NCI-H460 (cell line): ENCODE data around the gene DLG2. TPM values are rescaled to one million over a fixed set of nuclear protein-coding genes. Genes with fewer than 3 reads are reported as not detected.
"Not testable (repeated sequence)": the region's sequence is repeated elsewhere in the genome, so short reads cannot be mapped to it uniquely, and the experiment has no call there.

Experiments
- DNase-seq: peaks from one replicate; pipeline ENCODE4 v3.0.0-alpha.2; 2016; ENCODE audit warnings: low read depth; ENCODE audit errors: extremely low read depth
- total RNA-seq: library from RNA; depleted of rRNA; stranded (reverse); fragments of >200 nt; shearing (Covaris generic); gene quantifications from 2 replicates; pipeline ENCODE4 v1.2.3, GENCODE V29; 2014

Gene DLG2
- total RNA-seq, 1 experiment from 2014 or later: 115 TPM

DNA sequence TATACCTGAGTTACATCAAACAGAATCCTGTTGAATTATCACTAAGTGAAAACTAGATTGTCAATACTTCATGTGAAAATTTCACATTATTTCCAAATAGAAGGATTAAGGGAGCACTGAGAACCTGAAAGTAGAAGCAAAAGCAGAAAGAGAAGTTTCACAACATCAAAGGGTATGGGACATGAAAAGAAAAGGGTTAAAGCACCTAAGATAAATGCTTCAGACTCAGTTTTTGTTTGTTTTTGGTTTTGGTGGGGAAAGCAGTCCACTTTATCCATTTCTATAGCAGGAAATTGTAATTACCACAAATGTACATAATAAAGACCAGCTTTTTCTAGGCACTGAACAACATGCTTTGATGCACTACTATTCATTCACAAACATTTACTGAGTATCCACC lies 1271.2 kb downstream of the DLG2 start:
- DNase-seq: no peak

GRCh38 chr11:84345597-84345996 lies 1281.5 kb downstream of the DLG2 start:
- no peak for DNase-seq

GRCh38 chr11:84345027-84345426 lies 1282.1 kb downstream of the DLG2 start:
- DNase-seq: no peak

DNA sequence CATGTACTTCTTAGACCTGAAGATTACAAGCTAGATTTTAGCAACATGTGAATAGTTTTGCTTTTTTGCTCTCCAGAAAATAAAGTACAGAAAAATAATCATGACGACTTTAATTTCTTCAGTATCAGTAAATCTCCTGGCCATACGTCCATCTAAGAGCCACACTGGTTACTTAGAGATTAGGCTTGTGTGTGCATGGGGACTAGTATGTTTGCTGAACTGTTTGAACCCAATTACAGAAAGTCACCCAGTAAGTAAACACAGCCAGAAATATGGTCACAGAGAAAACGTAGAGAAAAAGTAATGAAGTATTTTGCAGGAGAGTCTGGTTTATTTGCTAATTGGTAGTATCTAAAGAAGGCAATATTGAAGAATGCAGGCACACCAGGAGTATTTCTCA lies 1287.3 kb downstream of the DLG2 start:
- DNase-seq: no peak

GRCh38 chr11:84333221-84333620 lies 1293.9 kb downstream of the DLG2 start:
- no peak for DNase-seq

- no peak for DNase-seq
Measured at GRCh38 chr11:84322211-84322610, 1304.9 kb downstream of the DLG2 start.

DNA sequence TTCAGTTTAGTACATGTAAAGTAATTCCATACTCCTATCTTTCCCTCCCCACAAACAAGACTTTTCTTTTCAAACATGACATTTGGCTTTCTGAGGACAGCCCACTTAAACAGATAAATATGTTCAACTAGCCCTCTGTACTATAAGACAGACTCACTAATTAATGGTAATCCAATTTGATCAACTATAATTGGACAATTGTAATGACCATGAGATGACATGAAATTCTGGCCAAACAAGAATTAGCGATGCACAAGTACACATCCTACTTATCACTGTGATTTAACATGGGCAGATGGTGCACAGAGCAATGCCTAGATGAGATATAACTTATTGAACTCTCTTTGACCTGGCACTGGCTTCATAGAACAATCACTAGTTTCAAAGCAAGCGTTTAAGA lies 1307.3 kb downstream of the DLG2 start:
- DNase-seq: no peak

GRCh38 chr11:84316866-84317555 lies 1310.1 kb downstream of the DLG2 start:
- no peak for DNase-seq

DNA sequence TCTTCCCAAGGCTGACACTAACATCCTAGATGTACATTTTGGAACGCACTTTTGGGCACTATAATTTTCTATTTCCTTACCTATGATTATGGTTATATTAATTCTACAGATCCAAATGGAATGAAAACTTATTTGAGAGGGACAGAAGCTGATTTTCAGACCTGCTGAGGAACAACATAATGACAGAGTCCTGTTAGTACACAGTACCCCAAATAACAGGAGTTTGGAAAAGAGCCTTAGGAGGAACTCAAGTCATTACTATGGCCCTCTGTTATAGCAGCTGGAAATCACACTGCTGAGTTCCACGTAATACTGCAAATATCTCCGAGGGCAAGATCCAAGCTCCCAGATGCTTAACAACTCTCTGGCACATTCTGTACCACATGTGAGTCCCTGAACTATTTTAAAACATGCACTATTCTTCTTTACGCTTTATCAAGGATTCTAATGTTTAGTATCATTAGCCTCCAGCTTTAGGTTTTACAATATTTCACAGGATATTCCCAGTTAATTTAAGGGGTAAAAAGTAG lies 1313.2 kb downstream of the DLG2 start:
- DNase-seq: no peak

DNA sequence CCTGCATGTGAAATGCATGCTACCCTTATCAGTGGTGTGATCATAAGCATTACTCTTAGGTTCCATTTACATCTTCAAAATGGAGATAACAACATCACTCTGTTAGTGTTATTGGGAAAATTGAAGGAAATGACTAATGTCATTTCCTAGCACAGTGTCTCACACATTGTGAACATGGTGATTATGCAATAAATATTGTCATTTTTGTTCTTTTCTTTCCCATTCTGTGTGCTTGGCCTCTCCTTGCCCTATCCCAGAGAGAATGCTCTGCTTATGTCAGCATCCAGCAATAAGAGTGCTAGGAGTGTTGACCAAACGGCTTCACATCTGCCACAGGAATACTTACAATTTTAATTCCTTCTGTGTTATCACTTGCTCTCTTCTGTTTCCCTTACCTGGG lies 1316.9 kb downstream of the DLG2 start:
- DNase-seq: no peak

GRCh38 chr11:84308491-84308890 lies 1318.7 kb downstream of the DLG2 start:
- DNase-seq: not testable (repeated sequence)

DNA sequence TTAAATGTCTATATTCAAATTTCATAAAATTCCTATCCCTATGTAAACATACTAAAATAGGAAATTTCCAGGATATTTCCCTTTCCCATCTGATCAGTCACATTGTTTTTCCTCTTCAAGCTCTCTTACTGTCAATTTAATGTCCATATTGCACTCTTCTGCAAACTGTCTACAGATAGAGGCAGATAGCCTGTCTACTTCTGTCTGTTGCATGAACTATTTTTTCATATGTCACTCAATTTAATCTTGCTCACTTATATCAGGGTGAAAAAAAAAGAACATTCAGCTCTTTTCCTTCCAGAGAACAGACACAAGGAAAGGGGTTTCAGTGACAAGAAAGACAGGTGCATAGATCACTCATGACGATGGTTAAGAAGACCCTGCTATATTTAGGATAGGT lies 1327.1 kb downstream of the DLG2 start:
- DNase-seq: no peak

DNA sequence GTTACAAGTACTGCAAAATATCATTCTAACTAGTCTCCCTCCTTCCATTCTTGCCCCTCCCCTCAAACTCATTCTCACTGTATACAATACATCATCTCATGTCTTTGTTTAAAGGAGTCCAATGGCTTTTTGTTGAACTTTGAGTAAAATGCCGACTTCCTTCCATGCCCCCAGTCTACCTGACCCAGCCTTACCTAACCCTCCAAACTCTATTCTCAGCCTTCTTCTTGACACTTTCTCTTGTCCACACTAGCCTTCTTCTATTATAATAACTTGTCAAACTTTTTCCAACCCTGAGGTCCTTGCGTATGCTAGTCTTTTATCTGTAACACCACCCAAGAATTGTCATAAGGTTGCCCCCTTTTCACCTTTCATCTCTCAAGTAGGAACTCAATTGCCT lies 1329.6 kb downstream of the DLG2 start:
- no peak for DNase-seq

- DNase-seq: no peak
Measured at GRCh38 chr11:84295815-84296214, 1331.3 kb downstream of the DLG2 start.

DNA sequence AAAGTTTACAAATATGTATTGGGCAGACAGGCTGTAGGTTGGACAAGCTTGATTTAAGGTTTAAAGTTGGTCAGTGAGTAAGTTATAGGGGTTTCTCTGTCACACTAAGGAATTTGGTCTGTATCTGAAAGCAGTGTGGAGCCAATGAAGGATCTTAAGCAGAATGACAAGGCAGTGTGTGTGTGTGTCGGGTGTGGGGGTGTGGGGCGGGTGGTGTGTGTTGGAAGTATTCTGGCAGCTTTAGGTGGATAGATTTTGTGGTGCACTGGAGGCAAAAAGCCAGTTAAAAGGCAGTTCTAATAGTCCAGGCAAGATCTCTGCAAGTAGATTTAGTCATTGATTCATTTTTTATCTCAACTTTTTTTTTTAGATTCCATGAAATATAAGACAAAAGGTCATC lies 1334.2 kb downstream of the DLG2 start:
- no peak for DNase-seq

- no peak for DNase-seq
Measured at GRCh38 chr11:84292006-84292405, 1335.1 kb downstream of the DLG2 start.

DNA sequence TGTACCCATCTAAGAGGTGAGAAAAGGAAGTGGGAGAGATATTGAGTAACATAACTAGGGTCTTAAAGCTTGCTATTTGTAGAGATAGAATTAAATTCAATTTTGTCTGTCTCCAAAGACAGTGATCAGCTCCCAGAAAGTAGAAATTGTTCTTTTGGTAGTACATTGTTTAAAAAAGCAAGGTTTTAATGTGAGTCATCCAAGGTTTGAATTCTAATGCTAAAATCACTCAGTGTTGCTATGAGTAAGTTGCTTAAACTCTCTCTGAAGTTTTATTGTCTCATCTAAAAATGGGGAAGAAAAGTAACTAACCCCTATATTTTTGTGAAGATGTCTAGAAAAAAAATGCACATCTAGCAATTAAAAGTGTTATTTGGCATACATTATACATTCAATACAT lies 1336.5 kb downstream of the DLG2 start:
- DNase-seq: no peak

- no peak for DNase-seq
Measured at GRCh38 chr11:84289381-84289906, 1337.7 kb downstream of the DLG2 start.

- DNase-seq: no peak
Measured at GRCh38 chr11:84273541-84273940, 1353.6 kb downstream of the DLG2 start.

GRCh38 chr11:84270466-84270865 lies 1356.7 kb downstream of the DLG2 start:
- DNase-seq: no peak

DNA sequence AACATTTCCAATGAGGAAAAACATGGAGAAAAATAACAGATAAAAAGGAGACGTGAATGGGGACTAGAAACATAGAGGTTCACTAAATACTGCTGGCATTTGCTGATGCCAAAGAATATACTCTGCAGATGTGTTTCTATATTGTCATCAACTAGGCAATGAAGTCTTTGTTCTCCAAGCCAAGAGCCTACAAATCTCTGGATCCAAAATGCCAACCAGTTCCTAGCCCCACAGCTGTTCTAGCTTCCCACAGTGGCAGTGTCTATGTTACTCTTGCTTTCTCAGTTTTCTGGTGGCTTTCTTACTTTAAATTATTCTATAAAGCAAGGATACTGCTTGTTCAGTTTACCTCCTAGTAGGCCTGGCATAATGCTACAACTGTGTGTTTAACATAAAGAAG lies 1363.1 kb downstream of the DLG2 start:
- DNase-seq: no peak

DNA sequence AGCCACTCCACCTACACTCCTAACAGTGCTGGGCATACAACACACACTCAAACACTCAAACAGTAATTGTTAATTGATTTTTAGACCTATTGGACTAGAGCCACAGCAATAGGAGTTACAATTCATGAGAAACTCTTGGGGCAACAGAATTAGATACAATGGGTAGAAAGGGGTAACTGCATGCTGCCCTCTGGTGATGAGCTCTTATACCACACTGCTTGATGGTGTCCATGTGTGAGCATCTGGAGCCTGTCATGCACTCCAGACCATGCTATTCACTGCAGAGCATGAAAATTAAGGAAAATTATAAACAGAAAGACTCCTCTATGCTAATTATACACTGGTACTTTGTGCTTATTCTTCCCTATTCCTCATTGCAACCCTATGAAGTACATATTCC lies 1365.4 kb downstream of the DLG2 start:
- DNase-seq: no peak

GRCh38 chr11:84260862-84261261 lies 1366.3 kb downstream of the DLG2 start:
- no peak for DNase-seq
